HUES48 (cell line): Measurements from ENCODE around the gene MED9.

Experiments used
- H3K27ac ChIP-seq: one replicate; pipeline ENCODE4 v1.7.0; 2013; ENCODE audit warnings: low read depth, low read length, inconsistent platforms
- H3K27me3 ChIP-seq: 2 replicates; pipeline ENCODE4 v1.6.1; 2013; ENCODE audit warnings: mild to moderate bottlenecking, low read length; ENCODE audit not compliant: control insufficient read depth, insufficient read depth
- H3K36me3 ChIP-seq: 2 replicates; pipeline ENCODE4 v1.6.1; 2013; ENCODE audit warnings: low read length; ENCODE audit not compliant: control insufficient read depth, insufficient read depth
- H3K4me1 ChIP-seq: 2 replicates; pipeline ENCODE4 v1.6.1; 2013; ENCODE audit warnings: mild to moderate bottlenecking, low read length; ENCODE audit not compliant: control insufficient read depth, insufficient read depth
- H3K4me3 ChIP-seq: 2 replicates; pipeline ENCODE4 v1.5.1; 2013; ENCODE audit warnings: mild to moderate bottlenecking, low read depth, low read length
- H3K9ac ChIP-seq: 2 replicates; pipeline ENCODE4 v1.6.1; 2013; ENCODE audit warnings: mild to moderate bottlenecking, low read depth, low read length, moderate library complexity
- H3K9me3 ChIP-seq: 2 replicates; pipeline ENCODE4 v1.6.1; 2013; ENCODE audit warnings: low read length; ENCODE audit not compliant: control insufficient read depth, insufficient read depth

The MED9 gene

GRCh38 chr17:17540278-17540906 is 63.6 kb downstream of the MED9 start:
- no peaks in the 10 kb centered on the region for H3K36me3 ChIP-seq
- H3K4me3 ChIP-seq: no peak overlapping the region
- H3K4me1 ChIP-seq: no peaks in the 10 kb centered on the region
- H3K27me3 ChIP-seq: no peaks in the 10 kb centered on the region
- H3K9me3 ChIP-seq: no peaks in the 10 kb centered on the region
- H3K27ac ChIP-seq: no peak overlapping the region
- H3K9ac ChIP-seq: no peak overlapping the region

GRCh38 chr17:17540935-17541639 is 64.3 kb downstream of the MED9 start:
- Histone ChIP-seq H3K27ac (no peak overlapping the region), H3K27me3 (no peaks in the 10 kb centered on the region), H3K4me3 (no peak overlapping the region), H3K9me3 (no peaks in the 10 kb centered on the region), H3K4me1 (no peaks in the 10 kb centered on the region), H3K36me3 (no peaks in the 10 kb centered on the region), H3K9ac (no peak overlapping the region)

GRCh38 chr17:17541640-17542001 is 64.8 kb downstream of the MED9 start:
- H3K4me3 ChIP-seq: no peak overlapping the region
- no peak overlapping the region for H3K9ac ChIP-seq
- H3K9me3 ChIP-seq: no peaks in the 10 kb centered on the region
- no peaks in the 10 kb centered on the region for H3K36me3 ChIP-seq
- no peaks in the 10 kb centered on the region for H3K27me3 ChIP-seq
- no peaks in the 10 kb centered on the region for H3K4me1 ChIP-seq
- no peak overlapping the region for H3K27ac ChIP-seq
